Upper lobe of left lung (tissue), 4 donors: ENCODE results near the gene CCP110.

Experiments used
- POLR2A ChIP-seq, 4 donors: fragments of 450-650 bp; IDR thresholded peaks; one replicate each; pipeline ENCODE4 v1.5.1; 2016 to 2017; ENCODE audit warnings: antibody characterized with exemption in 4 of 4, mild to moderate bottlenecking in 2 of 4
- TF ChIP-seq, protein P1 (sequence below), 6 experiments: fragments of 450-650 bp in 4 of 6; fragments of 200-600 bp in 2 of 6; sonication (generic) in 2 of 6; IDR thresholded peaks; one replicate each; pipeline ENCODE4 v1.5.1; 2016 to 2019; ENCODE audit warnings: antibody characterized with exemption in 6 of 6

DNA sequence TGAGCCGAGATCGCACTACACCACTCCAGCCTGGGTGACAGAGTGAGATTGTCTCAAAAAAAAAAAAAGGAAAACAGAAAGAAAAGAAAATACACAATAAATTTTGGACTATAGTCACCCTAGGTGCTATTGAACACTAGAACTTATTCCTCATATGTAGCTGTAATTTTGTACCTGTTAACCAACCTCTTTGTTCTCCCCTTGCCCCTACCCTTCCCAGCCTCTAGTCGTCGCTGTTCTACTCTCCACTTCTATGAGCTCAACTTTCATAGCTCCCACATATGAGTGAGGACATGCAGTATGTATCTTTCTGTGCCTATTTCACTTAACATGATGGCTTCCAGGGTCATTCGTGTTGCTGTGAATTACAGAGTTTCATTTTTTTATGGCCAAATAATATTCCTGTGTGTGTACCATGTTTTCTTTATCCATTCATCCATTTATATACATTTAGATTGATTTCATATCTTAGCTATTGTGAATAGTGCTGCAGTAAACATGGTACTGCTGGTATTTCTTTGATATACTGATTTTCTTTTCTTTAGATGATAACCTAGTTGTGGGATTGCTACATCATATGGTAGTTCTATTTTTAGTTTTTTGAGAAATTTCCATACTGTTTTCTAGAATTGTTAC, 60.0 kb downstream of the CCP110 start:
- TF ChIP-seq, protein P1, sequence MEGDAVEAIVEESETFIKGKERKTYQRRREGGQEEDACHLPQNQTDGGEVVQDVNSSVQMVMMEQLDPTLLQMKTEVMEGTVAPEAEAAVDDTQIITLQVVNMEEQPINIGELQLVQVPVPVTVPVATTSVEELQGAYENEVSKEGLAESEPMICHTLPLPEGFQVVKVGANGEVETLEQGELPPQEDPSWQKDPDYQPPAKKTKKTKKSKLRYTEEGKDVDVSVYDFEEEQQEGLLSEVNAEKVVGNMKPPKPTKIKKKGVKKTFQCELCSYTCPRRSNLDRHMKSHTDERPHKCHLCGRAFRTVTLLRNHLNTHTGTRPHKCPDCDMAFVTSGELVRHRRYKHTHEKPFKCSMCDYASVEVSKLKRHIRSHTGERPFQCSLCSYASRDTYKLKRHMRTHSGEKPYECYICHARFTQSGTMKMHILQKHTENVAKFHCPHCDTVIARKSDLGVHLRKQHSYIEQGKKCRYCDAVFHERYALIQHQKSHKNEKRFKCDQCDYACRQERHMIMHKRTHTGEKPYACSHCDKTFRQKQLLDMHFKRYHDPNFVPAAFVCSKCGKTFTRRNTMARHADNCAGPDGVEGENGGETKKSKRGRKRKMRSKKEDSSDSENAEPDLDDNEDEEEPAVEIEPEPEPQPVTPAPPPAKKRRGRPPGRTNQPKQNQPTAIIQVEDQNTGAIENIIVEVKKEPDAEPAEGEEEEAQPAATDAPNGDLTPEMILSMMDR (IDR thresholded peaks at IDR 0.05): peak; percentile 34 to 68 (median 61)
- no peak for TF ChIP-seq POLR2A (IDR thresholded peaks at IDR 0.05)
